K562 (cell line): Measurements from ENCODE around the gene SRBD1. TPM values are rescaled to one million over a fixed set of nuclear protein-coding genes. Genes with fewer than 3 reads are reported as not detected.

ENCODE experiments used
- ATAC-seq: fragments of 200-7000 bp; cut with Tn5 transposase; 3 replicates; pipeline ENCODE4 v1.9.1; 2020; ENCODE audit warnings: moderate library complexity
- BruUV-seq: library from RNA; stranded (reverse); fragments of 400-500 nt; replicated peaks from 2 replicates; lab custom pipeline; 2021; lab: Mats Ljungman, UMichigan
- CTCF ChIA-PET: fragments of 300-600 bp; formaldehyde crosslinking; extraction: SDS; loops from one replicate; lab custom pipeline; 2021; ENCODE audit warnings: low intra/inter-chr PET ratio; lab: Yijun Ruan, JAX
- POLR2A ChIA-PET: fragments of 300-600, 350-650 bp; sonication (Branson Sonifier 250); formaldehyde crosslinking; extraction: SDS; loops from one replicate; lab custom pipeline; 2021; ENCODE audit warnings: antibody characterized with exemption, inconsistent platforms; lab: Yijun Ruan, JAX
- DNase-seq, 4 experiments: peaks; one replicate each; pipeline versions ENCODE4 v3.0.0 to v3.0.0-alpha.2; 2011 to 2018; ENCODE audit warnings: low spot score in 3 of 4, mixed read lengths in 3 of 4; ENCODE audit errors: extremely low read depth in 1 of 4
- FAIRE-seq: peaks from 2 replicates; lab custom pipeline; 2011; peaks lifted over from hg19 to GRCh38; lab: Jason Lieb, UNC
- H2AFZ ChIP-seq: 2 replicates; pipeline ENCODE4 v1.6.0; 2011; ENCODE audit warnings: low read depth, low read length, control low read depth, inconsistent platforms
- H3K27ac ChIP-seq: fragments of 200-600 bp; 3 replicates; pipeline ENCODE4 v1.8.0; 2011; ENCODE audit warnings: low read depth, mild to moderate bottlenecking, control low read depth, inconsistent platforms, low read length, moderate library complexity, mixed read lengths; ENCODE audit errors: extremely low read depth
- H3K27me3 ChIP-seq, 2 experiments: fragments of 300-600 bp in 1 of 2; 2 replicates in 1 of 2; 3 replicates in 1 of 2; pipeline versions ENCODE4 v1.6.0 to v1.8.0; 2011; ENCODE audit warnings: inconsistent platforms in 2 of 2, low read length in 2 of 2, mild to moderate bottlenecking in 1 of 2, mixed read lengths in 1 of 2, moderate library complexity in 1 of 2; ENCODE audit not compliant: control insufficient read depth in 2 of 2, insufficient read depth in 2 of 2
- H3K36me3 ChIP-seq: fragments of 300-600 bp; 3 replicates; pipeline ENCODE4 v1.8.0; 2011; ENCODE audit warnings: mild to moderate bottlenecking, low read length, inconsistent platforms; ENCODE audit not compliant: control insufficient read depth, insufficient read depth
- H3K4me1 ChIP-seq, 2 experiments: fragments of 200-600 bp in 1 of 2; replicated peaks in 1 of 2; 2 replicates in 1 of 2; 3 replicates in 1 of 2; pipeline versions ENCODE4 v1.5.1 to v1.8.0; 2011; ENCODE audit warnings: inconsistent platforms in 2 of 2, low read length in 2 of 2, mild to moderate bottlenecking in 1 of 2, mixed read lengths in 1 of 2, moderate library complexity in 1 of 2; ENCODE audit not compliant: control insufficient read depth in 2 of 2, insufficient read depth in 2 of 2
- H3K4me2 ChIP-seq: 2 replicates; pipeline ENCODE4 v1.6.1; 2011; ENCODE audit warnings: low read length, control low read depth, inconsistent platforms, mixed read lengths; ENCODE audit not compliant: insufficient read depth
- H3K4me3 ChIP-seq: fragments of 200-600 bp; sonication (generic), shearing (Covaris generic); 2 replicates; pipeline ENCODE4 v1.5.1; 2016; ENCODE audit warnings: control low read depth, inconsistent platforms
- H3K79me2 ChIP-seq: fragments of 200-600 bp; 3 replicates; pipeline ENCODE4 v1.8.0; 2011; ENCODE audit warnings: low read length, inconsistent platforms; ENCODE audit not compliant: control insufficient read depth, insufficient read depth
- H3K9ac ChIP-seq, 2 experiments: 2 replicates each; pipeline versions ENCODE4 v1.6.0 to v1.6.1; 2011; ENCODE audit warnings: low read depth in 2 of 2, low read length in 2 of 2, control low read depth in 1 of 2, inconsistent platforms in 1 of 2, mild to moderate bottlenecking in 1 of 2, mixed read lengths in 1 of 2; ENCODE audit not compliant: insufficient read depth in 1 of 2
- H3K9me1 ChIP-seq: one replicate; pipeline ENCODE4 v1.6.0; 2011; ENCODE audit warnings: inconsistent platforms, mild to moderate bottlenecking, low read length, moderate library complexity; ENCODE audit not compliant: control insufficient read depth, insufficient read depth
- H3K9me3 ChIP-seq: replicated peaks from 2 replicates; pipeline ENCODE4 v1.5.1; 2011; ENCODE audit warnings: low read depth, low read length, inconsistent platforms; ENCODE audit not compliant: control insufficient read depth, insufficient read depth
- H4K20me1 ChIP-seq: replicated peaks from 2 replicates; pipeline ENCODE4 v1.6.1; 2011; ENCODE audit warnings: low read length, inconsistent platforms, mixed read lengths; ENCODE audit not compliant: control insufficient read depth, insufficient read depth
- C11orf30 ChIP-seq: fragments of 450-650 bp; IDR thresholded peaks from 2 replicates; pipeline ENCODE4 v1.6.1; 2016; ENCODE audit warnings: low read depth, mild to moderate bottlenecking
- MED1 ChIP-seq: sonication (generic); formaldehyde crosslinking; IDR thresholded peaks from 2 replicates; pipeline ENCODE4 v1.8.1; 2023; ENCODE audit warnings: missing genetic modification reagents, borderline replicate concordance
- RREB1 ChIP-seq: fragments of 250-450 bp; sonication (Bioruptor Pico); IDR thresholded peaks from 2 replicates; pipeline ENCODE4 v1.4.0; 2020
- ZKSCAN1 ChIP-seq: fragments of 150-350 bp; IDR thresholded peaks from 2 replicates; pipeline ENCODE4 v1.6.1; 2016; ENCODE audit warnings: low read depth, low read length
- ZNF316 ChIP-seq: fragments of 450-650 bp; IDR thresholded peaks from 2 replicates; pipeline ENCODE4 v1.6.1; 2016
- WGBS: fragments of 100-300 bp; shearing (Covaris generic); methylation state at CpG from one replicate; pipeline ENCODE4 v1.1.6; 2016; ENCODE audit warnings: low coverage, mixed read lengths; ENCODE audit not compliant: insufficient coverage; ENCODE audit errors: missing lambda C conversion rate; 5-methylcytosine and 5-hydroxymethylcytosine counted together
- in situ Hi-C: fragments of 300-500 bp; cut with MboI; formaldehyde crosslinking; loops from 4 replicates; pipeline ENCODE4 v1.15.0; 2018; ENCODE audit warnings: inconsistent platforms, mixed read lengths
- intact Hi-C: fragments of 100-400 bp; cut with micrococcal nuclease; formaldehyde crosslinking; loops from 2 replicates; pipeline ENCODE4 v1.14.2; 2022
- polyA plus RNA-seq, 8 experiments: library from polyadenylated mRNA; depleted of rRNA in 4 of 8; stranded (reverse) in 5 of 8; unstranded in 3 of 8; fragments of >200 nt; fragmentation: Nextera tagmentation in 2 of 8; fragmentation: Illumina TruSeq in 1 of 8; extraction: Ambion mirVana in 2 of 8; extraction: Trizol in 1 of 8; gene quantifications; 2 replicates each; pipeline versions ENCODE4 v1.2.1 to v1.2.3, GENCODE V29; 2011 to 2014; ENCODE audit warnings: inconsistent platforms in 1 of 8, missing spikeins in 1 of 8
- total RNA-seq, 7 experiments: library from RNA; depleted of rRNA in 6 of 7; stranded (reverse); fragments of >200 nt in 6 of 7; fragmentation: Illumina TruSeq in 2 of 7; extraction: Trizol in 2 of 7; gene quantifications; 2 replicates each; pipeline versions ENCODE4 v1.2.1 to v1.2.3, GENCODE V29; 2011 to 2021; ENCODE audit warnings: low replicate concordance in 1 of 7

The SRBD1 gene
- total and polyA plus RNA-seq, 9 of the 15 experiments (the other 6 are each of a cell fraction or from before 2014, with no cell fraction given), result 6.9 to 23.2 (median 14.7) TPM

- H3K4me3 ChIP-seq, result no peak overlapping the region
- no peak for ATAC-seq
- TF ChIP-seq C11orf30 (0 out of 2 replicates have a peak, but pooled peaks have one; percentile 27), ZNF316 (peak; percentile 40), MED1 (CRISPR knock-in tag) (no peak), ZKSCAN1 (no peak), RREB1 (no peak)
- TF ChIP-seq, all 486 proteins: peak for 2
- Histone ChIP-seq H3K36me3 (0 out of 3 replicates have a peak, but pooled peaks cover 2% of the 10 kb centered on the region), H3K27me3 (no peaks in the 10 kb centered on the region), H4K20me1 (no peaks in the 10 kb centered on the region), H3K27ac (no peak overlapping the region), H3K4me1 (no peaks in the 10 kb centered on the region), H3K9me1 (no peaks in the 10 kb centered on the region), H2AFZ (no peak overlapping the region), H3K9ac (no peak overlapping the region), H3K9me3 (no peaks in the 10 kb centered on the region), H3K79me2 (no peaks in the 10 kb centered on the region), H3K4me2 (no peak overlapping the region)
- BruUV-seq, result no TSS peak
- in situ Hi-C loops (no loop called here), intact Hi-C loops (no loop called here)
- FAIRE-seq, result no peak
- no peak for DNase-seq
- 91% methylated on average over 3 of the region's 3 CpGs for WGBS
- CTCF ChIA-PET, result no interaction called here
- POLR2A ChIA-PET, result interaction anchor here (0.9 kb wide), 1 partner anchor 256 kb away, joined by 3 read pairs; no protein-coding TSS in a partner anchor
Observed at GRCh38 chr2:45399040-45399784, 211.9 kb downstream of the SRBD1 start.
